ENCODE measurements around the gene CCDC127.

DNA sequence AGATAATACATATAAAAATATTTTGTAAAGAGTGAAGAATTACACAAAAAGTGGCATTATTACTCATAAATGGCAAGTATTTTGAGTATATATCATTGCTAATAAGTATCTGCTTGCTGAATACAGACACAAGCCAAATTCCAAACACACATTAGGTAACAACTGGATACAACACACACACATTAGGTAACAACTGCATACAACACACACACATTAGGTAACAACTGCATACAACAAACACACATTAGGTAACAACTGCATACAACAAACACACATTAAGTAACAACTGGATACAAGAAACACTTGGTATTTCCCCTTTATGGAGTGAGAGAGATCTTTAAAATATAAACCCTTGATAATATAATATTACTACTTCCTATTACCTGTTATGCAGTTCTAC, 13.5 kb downstream of the CCDC127 start:
- TF ChIP-seq MAX (IDR thresholded peaks at IDR 0.05) (no peak), ZBTB7A (IDR thresholded peaks at IDR 0.05; ENCODE audit: low read depth) (no peak)
